ENCODE results near the gene CREB5. TPM values are rescaled to one million over a fixed set of nuclear protein-coding genes. Genes with fewer than 3 reads are reported as not detected.
"Not testable (repeated sequence)": the region's sequence is repeated elsewhere in the genome, so short reads cannot be mapped to it uniquely, and the experiment has no call there.

The CREB5 gene
- total RNA-seq, 1 donor from 2014 or later = 4.6 TPM

- TF ChIP-seq, protein P1, sequence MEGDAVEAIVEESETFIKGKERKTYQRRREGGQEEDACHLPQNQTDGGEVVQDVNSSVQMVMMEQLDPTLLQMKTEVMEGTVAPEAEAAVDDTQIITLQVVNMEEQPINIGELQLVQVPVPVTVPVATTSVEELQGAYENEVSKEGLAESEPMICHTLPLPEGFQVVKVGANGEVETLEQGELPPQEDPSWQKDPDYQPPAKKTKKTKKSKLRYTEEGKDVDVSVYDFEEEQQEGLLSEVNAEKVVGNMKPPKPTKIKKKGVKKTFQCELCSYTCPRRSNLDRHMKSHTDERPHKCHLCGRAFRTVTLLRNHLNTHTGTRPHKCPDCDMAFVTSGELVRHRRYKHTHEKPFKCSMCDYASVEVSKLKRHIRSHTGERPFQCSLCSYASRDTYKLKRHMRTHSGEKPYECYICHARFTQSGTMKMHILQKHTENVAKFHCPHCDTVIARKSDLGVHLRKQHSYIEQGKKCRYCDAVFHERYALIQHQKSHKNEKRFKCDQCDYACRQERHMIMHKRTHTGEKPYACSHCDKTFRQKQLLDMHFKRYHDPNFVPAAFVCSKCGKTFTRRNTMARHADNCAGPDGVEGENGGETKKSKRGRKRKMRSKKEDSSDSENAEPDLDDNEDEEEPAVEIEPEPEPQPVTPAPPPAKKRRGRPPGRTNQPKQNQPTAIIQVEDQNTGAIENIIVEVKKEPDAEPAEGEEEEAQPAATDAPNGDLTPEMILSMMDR (IDR thresholded peaks at IDR 0.05; ENCODE audit: unreplicated experiment) = no peak
- no peaks in the 10 kb centered on the region for H3K9me3 Mint-ChIP-seq (ENCODE audit: low read depth)
- H3K27me3 Mint-ChIP-seq = no peaks in the 10 kb centered on the region
- H3K4me3 Mint-ChIP-seq (ENCODE audit: low read depth) = no peak overlapping the region
- no peak for DNase-seq (ENCODE audit: low spot score, unreplicated experiment)
- no peak overlapping the region for H3K27ac Mint-ChIP-seq
- H3K36me3 Mint-ChIP-seq (ENCODE audit: insufficient read depth) = no peaks in the 10 kb centered on the region
- peaks cover 5% of the 10 kb centered on the region for H3K4me1 Mint-ChIP-seq (ENCODE audit: low read depth)
Observed at GRCh38 chr7:28815928-28816373, 403.6 kb downstream of the CREB5 start.

DNA sequence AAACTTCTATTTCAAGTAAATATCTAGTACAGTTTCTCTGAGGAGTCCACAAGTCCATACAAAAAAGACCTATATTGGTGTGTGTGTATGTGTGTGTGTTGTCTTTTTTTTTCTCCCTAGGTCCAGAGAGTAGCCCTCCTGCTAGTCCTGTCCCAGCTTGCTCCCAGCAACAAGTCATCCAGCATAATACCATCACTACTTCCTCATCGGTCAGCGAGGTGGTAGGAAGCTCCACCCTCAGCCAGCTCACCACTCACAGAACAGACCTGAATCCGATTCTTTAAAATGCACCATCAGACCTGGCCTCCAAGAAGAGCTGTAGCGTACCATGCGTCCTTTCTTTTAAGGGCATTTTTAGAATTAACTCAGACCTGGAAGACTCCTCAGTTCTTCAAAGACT lies 406.7 kb downstream of the CREB5 start:
- no peaks in the 10 kb centered on the region for H3K9me3 Mint-ChIP-seq (ENCODE audit: low read depth)
- H3K27ac Mint-ChIP-seq = no peak overlapping the region
- TF ChIP-seq, protein P1 (IDR thresholded peaks at IDR 0.05; ENCODE audit: unreplicated experiment) = no peak
- no peak for DNase-seq (ENCODE audit: low spot score, unreplicated experiment)
- no peak overlapping the region for H3K4me3 Mint-ChIP-seq (ENCODE audit: low read depth)
- H3K27me3 Mint-ChIP-seq = no peaks in the 10 kb centered on the region
- H3K36me3 Mint-ChIP-seq (ENCODE audit: insufficient read depth) = no peaks in the 10 kb centered on the region
- peaks cover 8% of the 10 kb centered on the region for H3K4me1 Mint-ChIP-seq (ENCODE audit: low read depth)

DNA sequence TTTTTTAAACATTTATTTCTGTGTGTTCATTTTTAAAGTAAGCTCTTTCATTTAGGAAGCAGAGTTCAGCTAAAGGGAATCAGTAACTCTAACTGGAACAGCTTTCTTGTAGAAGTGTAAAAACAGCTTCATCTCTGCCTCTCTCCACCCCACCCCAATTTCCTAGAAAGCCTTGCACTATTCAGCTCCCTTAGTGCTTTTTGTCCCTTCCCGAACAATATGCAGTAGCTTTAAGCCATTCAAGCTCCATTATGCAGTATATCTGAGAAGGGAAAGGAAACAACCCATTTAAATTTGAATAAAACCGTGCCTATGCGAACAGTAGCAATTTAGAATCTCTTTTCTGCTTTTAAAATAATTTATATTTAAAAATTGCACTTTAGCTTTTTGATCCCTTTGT lies 411.3 kb downstream of the CREB5 start:
- peaks cover 4% of the 10 kb centered on the region for H3K4me1 Mint-ChIP-seq (ENCODE audit: low read depth)
- H3K36me3 Mint-ChIP-seq (ENCODE audit: insufficient read depth) = no peaks in the 10 kb centered on the region
- H3K27me3 Mint-ChIP-seq = peaks cover 8% of the 10 kb centered on the region
- TF ChIP-seq, protein P1 (IDR thresholded peaks at IDR 0.05; ENCODE audit: unreplicated experiment) = no peak
- H3K4me3 Mint-ChIP-seq (ENCODE audit: low read depth) = no peak overlapping the region
- no peak overlapping the region for H3K27ac Mint-ChIP-seq
- DNase-seq (ENCODE audit: low spot score, unreplicated experiment) = no peak
- H3K9me3 Mint-ChIP-seq (ENCODE audit: low read depth) = no peaks in the 10 kb centered on the region

GRCh38 chr7:28825817-28826448 lies 413.6 kb downstream of the CREB5 start:
- H3K36me3 Mint-ChIP-seq (ENCODE audit: insufficient read depth); H3K4me1 Mint-ChIP-seq (ENCODE audit: low read depth); H3K9me3 Mint-ChIP-seq (ENCODE audit: low read depth); H3K27me3 Mint-ChIP-seq; DNase-seq (ENCODE audit: low spot score, unreplicated experiment); H3K27ac Mint-ChIP-seq; H3K4me3 Mint-ChIP-seq (ENCODE audit: low read depth): not testable (repeated sequence)

DNA sequence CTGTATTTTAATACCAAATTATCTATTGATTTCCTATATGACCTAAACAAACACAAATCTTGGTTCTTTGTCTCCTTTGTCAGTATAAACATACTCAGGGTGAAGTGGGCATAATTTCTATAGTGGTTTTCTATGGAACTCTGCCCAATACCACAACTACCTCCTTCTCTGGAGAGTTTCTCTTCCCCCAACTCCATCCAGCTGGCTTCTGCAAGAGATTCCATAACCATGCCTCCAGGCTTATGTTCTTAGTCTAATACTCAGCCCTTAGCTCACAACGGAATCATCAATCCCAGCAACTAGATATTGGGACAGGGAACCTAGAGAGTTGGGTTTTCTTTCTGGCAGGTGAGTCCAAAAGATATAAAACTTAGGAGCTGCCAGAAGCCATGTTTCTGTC lies 418.5 kb downstream of the CREB5 start:
- Mint-ChIP-seq H3K27ac (no peak overlapping the region), H3K4me1 (ENCODE audit: low read depth) (no peaks in the 10 kb centered on the region)

More for the DNA sequence above, 418.5 kb downstream of the CREB5 start:
- Mint-ChIP-seq H3K4me3 (ENCODE audit: low read depth) (no peak overlapping the region), H3K36me3 (ENCODE audit: insufficient read depth) (no peaks in the 10 kb centered on the region), H3K9me3 (ENCODE audit: low read depth) (peaks cover 3% of the 10 kb centered on the region), H3K27me3 (peaks cover 8% of the 10 kb centered on the region)
- DNase-seq (ENCODE audit: low spot score, unreplicated experiment) = no peak
- TF ChIP-seq, protein P1 (IDR thresholded peaks at IDR 0.05; ENCODE audit: unreplicated experiment) = no peak

All from progenitor cell of endocrine pancreas (in vitro differentiated cells).